IMR-90 (cell line): ENCODE data around the gene FTO. TPM values are rescaled to one million over a fixed set of nuclear protein-coding genes. Genes with fewer than 3 reads are reported as not detected.

Experiments used
- ATAC-seq: fragments of 200-7000 bp; cut with Tn5 transposase; 2 replicates; pipeline ENCODE4 v1.9.1; 2020; ENCODE audit warnings: low read depth, mild to moderate bottlenecking, moderate library complexity
- BruUV-seq: library from RNA; stranded (reverse); fragments of 400-500 nt; replicated peaks from 2 replicates; lab custom pipeline; 2021; lab: Mats Ljungman, UMichigan
- CTCF ChIA-PET: fragments of 300-600 bp; formaldehyde crosslinking; extraction: SDS; loops from one replicate; lab custom pipeline; 2021; ENCODE audit warnings: antibody characterized with exemption; lab: Yijun Ruan, JAX
- POLR2A ChIA-PET: fragments of 300-600 bp; sonication (Branson Sonifier 250); formaldehyde crosslinking; loops from one replicate; lab custom pipeline; 2022; ENCODE audit warnings: antibody characterized with exemption; ENCODE audit not compliant: unreplicated experiment; lab: Charles Lee
- DNase-seq: peaks from one replicate; pipeline ENCODE4 v3.0.0; 2013
- H2AFZ ChIP-seq: replicated peaks from 2 replicates; pipeline ENCODE3; 2013; ENCODE audit warnings: low read length, mild to moderate bottlenecking; ENCODE audit not compliant: poor library complexity
- H2AK5ac ChIP-seq: 2 replicates; pipeline ENCODE4 v1.6.1; 2013; ENCODE audit warnings: low read depth, low read length, inconsistent platforms
- H2AK9ac ChIP-seq: replicated peaks from 2 replicates; pipeline ENCODE3; 2013; ENCODE audit warnings: mild to moderate bottlenecking, low read depth, low read length, moderate library complexity; ENCODE audit not compliant: poor library complexity
- H2BK120ac ChIP-seq: 2 replicates; pipeline ENCODE4 v1.6.1; 2013; ENCODE audit warnings: low read depth, low read length, inconsistent platforms
- H2BK15ac ChIP-seq: 3 replicates; pipeline ENCODE4 v1.6.1; 2013; ENCODE audit warnings: low read depth, low read length, inconsistent platforms
- H2BK20ac ChIP-seq: 2 replicates; pipeline ENCODE4 v1.6.1; 2013; ENCODE audit warnings: low read depth, mild to moderate bottlenecking, inconsistent platforms, low read length, moderate library complexity
- H2BK5ac ChIP-seq: 2 replicates; pipeline ENCODE4 v1.6.1; 2013; ENCODE audit warnings: mild to moderate bottlenecking, low read depth, low read length, inconsistent platforms; ENCODE audit not compliant: poor library complexity, severe bottlenecking
- H3K14ac ChIP-seq: replicated peaks from 2 replicates; pipeline ENCODE4 v1.6.1; 2013; ENCODE audit warnings: low read depth, low read length, inconsistent platforms
- H3K18ac ChIP-seq: 2 replicates; pipeline ENCODE4 v1.6.1; 2013; ENCODE audit warnings: low read depth, low read length, control low read depth
- H3K23ac ChIP-seq: 2 replicates; pipeline ENCODE4 v1.6.1; 2013; ENCODE audit warnings: low read depth, low read length, inconsistent platforms
- H3K27ac ChIP-seq: 2 replicates; pipeline ENCODE4 v1.5.1; 2013; ENCODE audit warnings: mild to moderate bottlenecking, control low read depth, low read length; ENCODE audit not compliant: insufficient read depth
- H3K27me3 ChIP-seq: 2 replicates; pipeline ENCODE4 v1.6.1; 2013; ENCODE audit warnings: low read length; ENCODE audit not compliant: control insufficient read depth, insufficient read depth
- H3K36me3 ChIP-seq: 2 replicates; pipeline ENCODE4 v1.6.1; 2013; ENCODE audit warnings: low read length, mixed read lengths; ENCODE audit not compliant: control insufficient read depth, insufficient read depth
- H3K4ac ChIP-seq: 2 replicates; pipeline ENCODE4 v1.6.1; 2013; ENCODE audit warnings: low read depth, low read length, inconsistent platforms
- H3K4me1 ChIP-seq: 2 replicates; pipeline ENCODE4 v1.6.1; 2013; ENCODE audit warnings: low read length, mixed read lengths; ENCODE audit not compliant: control insufficient read depth, insufficient read depth
- H3K4me2 ChIP-seq: 2 replicates; pipeline ENCODE4 v1.6.1; 2013; ENCODE audit warnings: low read depth, mild to moderate bottlenecking, control low read depth, low read length, moderate library complexity
- H3K4me3 ChIP-seq: 2 replicates; pipeline ENCODE4 v1.5.1; 2013; ENCODE audit warnings: low read depth, mild to moderate bottlenecking, control low read depth, low read length, moderate library complexity; ENCODE audit not compliant: insufficient read depth
- H3K56ac ChIP-seq: 2 replicates; pipeline ENCODE4 v1.6.1; 2013; ENCODE audit warnings: low read length, inconsistent platforms; ENCODE audit not compliant: insufficient read depth; ENCODE audit errors: extremely low read depth
- H3K79me1 ChIP-seq, 2 experiments: 2 replicates each; pipeline ENCODE4 v1.6.1; 2013; ENCODE audit warnings: low read length in 2 of 2, inconsistent platforms in 1 of 2, low read depth in 1 of 2
- H3K9ac ChIP-seq: 2 replicates; pipeline ENCODE4 v1.6.1; 2013; ENCODE audit warnings: low read depth, low read length, control low read depth
- H3K9me1 ChIP-seq: 2 replicates; pipeline ENCODE4 v1.6.1; 2013; ENCODE audit warnings: low read length, inconsistent platforms; ENCODE audit not compliant: insufficient read depth
- H3K9me3 ChIP-seq: 2 replicates; pipeline ENCODE4 v1.6.1; 2013; ENCODE audit warnings: low read length; ENCODE audit not compliant: control insufficient read depth, insufficient read depth
- H4K20me1 ChIP-seq: 2 replicates; pipeline ENCODE4 v1.6.1; 2013; ENCODE audit warnings: low read length, inconsistent platforms; ENCODE audit not compliant: insufficient read depth
- H4K5ac ChIP-seq: 2 replicates; pipeline ENCODE4 v1.6.1; 2013; ENCODE audit warnings: mild to moderate bottlenecking, low read depth, low read length, control low read depth
- H4K8ac ChIP-seq, 2 experiments: 2 replicates each; pipeline ENCODE4 v1.6.1; 2013; ENCODE audit warnings: low read depth in 2 of 2, low read length in 2 of 2, control low read depth in 1 of 2, inconsistent platforms in 1 of 2
- H4K91ac ChIP-seq: 2 replicates; pipeline ENCODE4 v1.6.1; 2013; ENCODE audit warnings: low read depth, low read length, inconsistent platforms; ENCODE audit not compliant: insufficient read depth
- BHLHE40 ChIP-seq: fragments of 150-350 bp; IDR thresholded peaks from 2 replicates; pipeline ENCODE4 v1.6.1; 2016; ENCODE audit warnings: mild to moderate bottlenecking, low read depth, low read length
- CEBPB ChIP-seq: IDR thresholded peaks from 2 replicates; pipeline ENCODE4 v1.6.1; 2012; ENCODE audit warnings: low read depth, low read length, improper control_type of control experiment
- CHD1 ChIP-seq: IDR thresholded peaks from 2 replicates; pipeline ENCODE4 v1.6.1; 2012; ENCODE audit warnings: low read depth, low read length, improper control_type of control experiment
- FOS ChIP-seq: fragments of 150-350 bp; IDR thresholded peaks from 2 replicates; pipeline ENCODE4 v1.6.1; 2016; ENCODE audit warnings: low read depth, low read length
- MAFK ChIP-seq: IDR thresholded peaks from 2 replicates; pipeline ENCODE4 v1.6.1; 2012; ENCODE audit warnings: low read depth, low read length, improper control_type of control experiment
- POLR2A ChIP-seq: IDR thresholded peaks from 2 replicates; pipeline ENCODE4 v1.6.1; 2012; ENCODE audit warnings: mild to moderate bottlenecking, low read depth, low read length
- RFX5 ChIP-seq: IDR thresholded peaks from 2 replicates; pipeline ENCODE4 v1.8.0; 2012; ENCODE audit warnings: low read depth, mild to moderate bottlenecking, low read length, moderate library complexity
- SMC3 ChIP-seq: fragments of 150-350 bp; IDR thresholded peaks from 2 replicates; pipeline ENCODE4 v1.6.1; 2016; ENCODE audit warnings: low read depth, mild to moderate bottlenecking, antibody characterized with exemption, low read length, moderate library complexity
- WGBS, 2 experiments: methylation state at CpG; one replicate each; pipeline versions ENCODE4 v1.1.5 to v1.1.7; 2013; ENCODE audit warnings: missing lambda C conversion rate in 2 of 2; ENCODE audit not compliant: insufficient read length in 1 of 2; ENCODE audit errors: extremely low coverage in 2 of 2; 5-methylcytosine and 5-hydroxymethylcytosine counted together
- dilution Hi-C: fragments of 300-500 bp; cut with HindIII; formaldehyde crosslinking; loops from one replicate; pipeline ENCODE4 v1.14.3; 2018; ENCODE audit warnings: low sequenced_read_pairs; ENCODE audit not compliant: unreplicated experiment
- in situ Hi-C: fragments of 300-500 bp; cut with MboI; formaldehyde crosslinking; loops from 3 replicates; pipeline ENCODE4 v1.14.3; 2019; ENCODE audit warnings: low sequenced_read_pairs, inconsistent platforms, mixed read lengths
- intact Hi-C: fragments of 100-400 bp; cut with micrococcal nuclease; formaldehyde crosslinking; loops from 2 replicates; pipeline ENCODE4 v1.10.0; 2022
- polyA plus RNA-seq, 3 experiments: library from polyadenylated mRNA; depleted of rRNA; stranded (reverse); fragments of >200 nt; gene quantifications; 2 replicates each; pipeline ENCODE4 v1.2.3, GENCODE V29; 2012; ENCODE audit warnings: low replicate concordance in 1 of 3
- total RNA-seq: library from RNA; depleted of rRNA; stranded (reverse); fragments of >200 nt; gene quantifications from 2 replicates; pipeline ENCODE4 v1.2.3, GENCODE V29; 2012
- TF ChIP-seq, protein P1 (sequence below): conservative IDR thresholded peaks from 2 replicates; pipeline ENCODE4 v1.5.1; 2012; ENCODE audit warnings: mild to moderate bottlenecking, low read depth, low read length, improper control_type of control experiment
- TF ChIP-seq, protein P2 (sequence below): fragments of 150-350 bp; IDR thresholded peaks from 2 replicates; pipeline ENCODE4 v1.6.1; 2016; ENCODE audit warnings: low read depth, mild to moderate bottlenecking, low read length, moderate library complexity, borderline replicate concordance
- TF ChIP-seq, protein P3 (sequence below): fragments of 150-350 bp; IDR thresholded peaks from 2 replicates; pipeline ENCODE4 v1.6.1; 2017; ENCODE audit warnings: mild to moderate bottlenecking, antibody characterized with exemption, low read length, low read depth

Gene FTO
- total and polyA plus RNA-seq, 2 of the 4 experiments (the other 2 are of a cell fraction) = 70.3 to 132 TPM

DNA sequence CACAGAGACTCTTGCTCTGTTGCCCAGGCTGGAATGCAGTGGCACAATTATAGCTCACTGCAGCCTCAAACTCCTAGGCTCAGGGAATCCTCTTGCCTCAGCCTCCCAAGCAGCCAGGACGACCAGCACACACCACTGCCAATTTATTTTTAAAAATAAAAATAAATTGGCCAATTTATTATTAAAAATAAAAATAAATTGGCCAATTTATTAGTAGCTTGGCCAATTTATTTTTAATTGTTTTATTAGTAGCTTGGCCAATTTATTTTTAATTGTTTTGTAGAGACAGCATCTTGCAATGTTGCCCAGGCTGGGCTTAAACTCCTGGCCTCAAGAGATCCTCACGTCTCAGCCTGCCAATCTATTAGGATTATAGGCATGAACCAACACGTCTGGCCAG, 184.3 kb downstream of the FTO start:
- POLR2A ChIA-PET = no interaction called here
- Histone ChIP-seq H4K5ac (no peak overlapping the region), H3K9me3 (no peaks in the 10 kb centered on the region), H2BK20ac (no peak overlapping the region), H4K91ac (no peak overlapping the region), H3K18ac (no peak overlapping the region), H2AFZ (no peak overlapping the region), H4K20me1 (no peaks in the 10 kb centered on the region), H3K79me1 (peaks cover 0 to 3% of the 10 kb centered on the region in 2 experiments; a peak in 1 of 4 replicates), H3K4me2 (no peak overlapping the region), H2BK15ac (no peak overlapping the region), H2AK5ac (no peak overlapping the region), H3K56ac (no peak overlapping the region), H3K27me3 (no peaks in the 10 kb centered on the region), H3K27ac (no peak overlapping the region), H4K8ac (no peak overlapping the region), H3K14ac (no peak overlapping the region), H3K4me1 (peaks cover 4% of the 10 kb centered on the region; the same call in 1 of the 2 replicates), H3K36me3 (peaks cover 10% of the 10 kb centered on the region), H3K4me3 (no peak overlapping the region), H3K4ac (no peak overlapping the region), H3K23ac (no peak overlapping the region), H3K9me1 (no peaks in the 10 kb centered on the region), H2AK9ac (no peak overlapping the region), H2BK5ac (no peak overlapping the region), H3K9ac (no peak overlapping the region), H2BK120ac (no peak overlapping the region)
- dilution Hi-C loops (no loop called here), in situ Hi-C loops (loop anchor here (25.0 kb wide), 1 partner anchor 1049 kb away; the partner anchor contains the start of gene IRX5), intact Hi-C loops (no loop called here)
- CTCF ChIA-PET = no interaction called here
- no peak for TF ChIP-seq SMC3
- no peak for TF ChIP-seq RFX5
- no peak for TF ChIP-seq MAFK
- TF ChIP-seq, protein P1, sequence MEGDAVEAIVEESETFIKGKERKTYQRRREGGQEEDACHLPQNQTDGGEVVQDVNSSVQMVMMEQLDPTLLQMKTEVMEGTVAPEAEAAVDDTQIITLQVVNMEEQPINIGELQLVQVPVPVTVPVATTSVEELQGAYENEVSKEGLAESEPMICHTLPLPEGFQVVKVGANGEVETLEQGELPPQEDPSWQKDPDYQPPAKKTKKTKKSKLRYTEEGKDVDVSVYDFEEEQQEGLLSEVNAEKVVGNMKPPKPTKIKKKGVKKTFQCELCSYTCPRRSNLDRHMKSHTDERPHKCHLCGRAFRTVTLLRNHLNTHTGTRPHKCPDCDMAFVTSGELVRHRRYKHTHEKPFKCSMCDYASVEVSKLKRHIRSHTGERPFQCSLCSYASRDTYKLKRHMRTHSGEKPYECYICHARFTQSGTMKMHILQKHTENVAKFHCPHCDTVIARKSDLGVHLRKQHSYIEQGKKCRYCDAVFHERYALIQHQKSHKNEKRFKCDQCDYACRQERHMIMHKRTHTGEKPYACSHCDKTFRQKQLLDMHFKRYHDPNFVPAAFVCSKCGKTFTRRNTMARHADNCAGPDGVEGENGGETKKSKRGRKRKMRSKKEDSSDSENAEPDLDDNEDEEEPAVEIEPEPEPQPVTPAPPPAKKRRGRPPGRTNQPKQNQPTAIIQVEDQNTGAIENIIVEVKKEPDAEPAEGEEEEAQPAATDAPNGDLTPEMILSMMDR = no peak
- TF ChIP-seq CEBPB = no peak
- TF ChIP-seq BHLHE40 = no peak
- no peak for TF ChIP-seq CHD1
- TF ChIP-seq, protein P2, sequence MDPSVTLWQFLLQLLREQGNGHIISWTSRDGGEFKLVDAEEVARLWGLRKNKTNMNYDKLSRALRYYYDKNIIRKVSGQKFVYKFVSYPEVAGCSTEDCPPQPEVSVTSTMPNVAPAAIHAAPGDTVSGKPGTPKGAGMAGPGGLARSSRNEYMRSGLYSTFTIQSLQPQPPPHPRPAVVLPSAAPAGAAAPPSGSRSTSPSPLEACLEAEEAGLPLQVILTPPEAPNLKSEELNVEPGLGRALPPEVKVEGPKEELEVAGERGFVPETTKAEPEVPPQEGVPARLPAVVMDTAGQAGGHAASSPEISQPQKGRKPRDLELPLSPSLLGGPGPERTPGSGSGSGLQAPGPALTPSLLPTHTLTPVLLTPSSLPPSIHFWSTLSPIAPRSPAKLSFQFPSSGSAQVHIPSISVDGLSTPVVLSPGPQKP = no peak
- TF ChIP-seq, protein P3, sequence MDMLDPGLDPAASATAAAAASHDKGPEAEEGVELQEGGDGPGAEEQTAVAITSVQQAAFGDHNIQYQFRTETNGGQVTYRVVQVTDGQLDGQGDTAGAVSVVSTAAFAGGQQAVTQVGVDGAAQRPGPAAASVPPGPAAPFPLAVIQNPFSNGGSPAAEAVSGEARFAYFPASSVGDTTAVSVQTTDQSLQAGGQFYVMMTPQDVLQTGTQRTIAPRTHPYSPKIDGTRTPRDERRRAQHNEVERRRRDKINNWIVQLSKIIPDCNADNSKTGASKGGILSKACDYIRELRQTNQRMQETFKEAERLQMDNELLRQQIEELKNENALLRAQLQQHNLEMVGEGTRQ = no peak
- no peak for TF ChIP-seq POLR2A
- no peak for TF ChIP-seq FOS
- DNase-seq (no peak), ATAC-seq (no peak)
- BruUV-seq = no TSS peak
- 84% methylated on average over 2 of the region's 3 CpGs; no CpG with 5 or more reads in 1 of the 2 experiments for WGBS, 2 experiments
